ENCODE measurements around the gene ZNRF2.

The ZNRF2 gene

DNA sequence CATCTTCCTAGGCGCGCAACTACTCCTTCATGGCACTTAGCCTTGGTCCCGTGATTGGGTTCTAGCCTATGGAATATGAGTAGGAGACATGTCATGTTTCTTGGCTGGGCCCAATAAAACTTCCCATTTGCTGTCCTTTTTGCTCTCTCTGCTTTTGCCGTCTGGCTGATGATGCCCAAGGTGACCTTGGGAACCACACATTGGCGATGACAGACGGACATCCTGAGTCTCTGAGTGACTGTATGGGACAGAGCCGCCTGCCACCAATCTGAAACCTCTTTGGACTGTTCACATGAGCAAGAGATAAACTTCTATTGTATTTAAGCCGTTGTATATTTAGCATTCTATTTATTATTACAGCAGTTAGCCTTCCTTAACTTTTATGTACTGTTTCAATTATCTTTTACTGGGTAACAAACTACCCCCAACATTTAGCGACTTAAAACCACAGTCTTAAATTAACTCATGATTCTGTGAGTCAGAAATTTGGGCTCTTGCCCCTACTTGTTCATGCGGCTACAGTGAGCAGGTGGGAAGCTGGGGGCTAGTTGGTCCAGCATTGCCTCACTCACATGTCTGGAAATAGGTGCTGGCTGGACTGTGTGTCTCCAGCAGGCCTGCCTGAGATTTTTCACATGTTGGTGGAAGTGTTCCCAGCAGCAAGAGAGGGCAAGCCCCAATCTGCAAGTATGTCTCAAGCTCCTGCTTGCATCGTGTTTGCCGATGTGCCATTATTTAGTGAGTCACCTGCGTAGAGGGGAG, 122.4 kb downstream of the ZNRF2 start:
- H3K18ac ChIP-seq (ENCODE audit: low read length) = peak overlapping the region; percentile 19
- WGBS, 2 donors (ENCODE audit: extremely low coverage in 2 of 2, insufficient read length in 2 of 2, insufficient replicate concordance in 1 of 2) = no CpG with 5 or more reads among the region's 13 CpGs
- H2AFZ ChIP-seq (ENCODE audit: low read length) = no peak overlapping the region
- H3K79me1 ChIP-seq (ENCODE audit: low read depth, low read length) = no peaks in the 10 kb centered on the region
- H3K4me3 ChIP-seq (ENCODE audit: low read length in 2 of 2) = no peak overlapping the region
- H3K27ac ChIP-seq (replicated peaks; ENCODE audit: low read length) = no peak overlapping the region
- no peaks in the 10 kb centered on the region for H3K4me1 ChIP-seq (ENCODE audit: control insufficient read depth in 2 of 2, insufficient read depth in 1 of 2, low read depth in 1 of 2, low read length in 2 of 2)
- no peak for DNase-seq (ENCODE audit: low spot score)
- peaks cover 0 to 2% of the 10 kb centered on the region in 2 donors for H3K36me3 ChIP-seq (replicated peaks in 1 of 2; ENCODE audit: control insufficient read depth in 2 of 2, insufficient read depth in 2 of 2, low read length in 2 of 2)
- H2AK5ac ChIP-seq (ENCODE audit: low read depth, low read length) = no peak overlapping the region
- H2BK120ac ChIP-seq (ENCODE audit: low read depth, low read length) = no peak overlapping the region
- H3K4ac ChIP-seq (ENCODE audit: low read length) = no peak overlapping the region
- H2BK5ac ChIP-seq (ENCODE audit: low read length) = no peak overlapping the region
- H3K9ac ChIP-seq (ENCODE audit: low read depth, low read length, poor library complexity) = no peak overlapping the region
- H3K9me3 ChIP-seq (replicated peaks in 1 of 2; ENCODE audit: control insufficient read depth in 2 of 2, insufficient read depth in 1 of 2, low read depth in 1 of 2, low read length in 2 of 2) = peaks cover 0 to 3% of the 10 kb centered on the region in 2 donors
- no peak overlapping the region for H3K4me2 ChIP-seq (ENCODE audit: insufficient read depth, low read length, poor library complexity, severe bottlenecking)
- H3K23ac ChIP-seq (ENCODE audit: low read depth, low read length, poor library complexity) = no peak overlapping the region
- no peak overlapping the region for H2BK15ac ChIP-seq (ENCODE audit: low read length)
- H2BK12ac ChIP-seq (ENCODE audit: low read length) = no peak overlapping the region
- H4K8ac ChIP-seq (ENCODE audit: low read depth, low read length) = no peak overlapping the region
- no peak overlapping the region for H3K14ac ChIP-seq (ENCODE audit: low read length)
- no peak overlapping the region for H4K91ac ChIP-seq (ENCODE audit: low read depth, low read length, poor library complexity)
- no peaks in the 10 kb centered on the region for H3K27me3 ChIP-seq (ENCODE audit: control insufficient read depth in 3 of 3, insufficient read depth in 3 of 3, low read depth in 1 of 3, low read length in 3 of 3)

DNA sequence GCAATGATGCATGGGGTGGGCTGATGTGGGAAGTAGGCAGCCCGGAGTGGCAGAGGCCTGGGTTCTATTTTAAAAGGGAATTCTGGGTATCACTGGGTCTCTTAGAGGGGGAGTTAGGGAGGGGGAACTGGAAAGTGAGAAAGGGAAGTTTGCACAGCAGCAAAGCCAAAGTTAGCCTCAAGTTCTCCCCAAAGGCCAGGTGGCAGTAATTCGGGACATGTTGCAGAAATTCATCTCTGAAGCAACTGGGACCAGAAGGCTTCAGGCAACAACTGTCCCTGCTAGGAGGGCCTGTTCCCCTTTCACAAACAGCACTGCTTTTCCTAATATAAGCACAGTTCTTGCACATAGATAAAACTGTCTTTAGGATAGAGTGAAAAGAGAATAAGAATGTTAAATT, 126.8 kb downstream of the ZNRF2 start:
- H3K27me3 ChIP-seq (ENCODE audit: control insufficient read depth in 3 of 3, insufficient read depth in 3 of 3, low read depth in 1 of 3, low read length in 3 of 3) = no peaks in the 10 kb centered on the region
- H2BK15ac ChIP-seq (ENCODE audit: low read length) = no peak overlapping the region

DNA sequence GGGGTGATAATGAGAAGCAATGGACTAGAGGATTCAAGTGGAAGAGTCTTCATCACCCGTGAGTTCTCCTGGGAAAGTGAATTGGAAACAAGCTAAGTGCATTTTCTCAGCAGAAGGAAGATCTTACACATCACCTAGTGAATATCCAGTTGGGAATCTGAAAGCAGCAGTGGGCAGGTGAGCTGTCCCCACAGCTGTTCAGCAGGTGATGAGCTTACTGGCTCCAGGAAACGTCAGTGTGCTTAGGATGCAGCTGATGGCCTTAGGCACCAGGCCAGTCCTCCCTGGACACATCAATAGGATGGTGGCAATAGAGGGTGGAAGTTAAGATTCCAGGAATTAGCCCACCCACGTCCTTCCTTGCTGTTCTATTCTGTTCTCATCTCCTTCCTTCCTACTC, 127.5 kb downstream of the ZNRF2 start:
- no CpG with 5 or more reads among the region's 3 CpGs for WGBS, 2 donors (ENCODE audit: extremely low coverage in 2 of 2, insufficient read length in 2 of 2, insufficient replicate concordance in 1 of 2)
- no peak overlapping the region for H3K23ac ChIP-seq (ENCODE audit: low read depth, low read length, poor library complexity)
- no peak for DNase-seq (ENCODE audit: low spot score)

More for the DNA sequence above, 126.8 kb downstream of the ZNRF2 start:
- Histone ChIP-seq H3K4me1 (ENCODE audit: control insufficient read depth in 2 of 2, insufficient read depth in 1 of 2, low read depth in 1 of 2, low read length in 2 of 2) (peaks cover 0 to 1% of the 10 kb centered on the region in 2 donors), H3K23ac (ENCODE audit: low read depth, low read length, poor library complexity) (no peak overlapping the region), H3K4ac (ENCODE audit: low read length) (no peak overlapping the region), H2AFZ (ENCODE audit: low read length) (no peak overlapping the region), H3K36me3 (replicated peaks in 1 of 2; ENCODE audit: control insufficient read depth in 2 of 2, insufficient read depth in 2 of 2, low read length in 2 of 2) (peaks cover 0 to 2% of the 10 kb centered on the region in 2 donors), H3K4me2 (ENCODE audit: insufficient read depth, low read length, poor library complexity, severe bottlenecking) (no peak overlapping the region), H3K14ac (ENCODE audit: low read length) (no peak overlapping the region), H3K27ac (replicated peaks; ENCODE audit: low read length) (no peak overlapping the region), H3K9me3 (replicated peaks in 1 of 2; ENCODE audit: control insufficient read depth in 2 of 2, insufficient read depth in 1 of 2, low read depth in 1 of 2, low read length in 2 of 2) (peaks cover 2 to 6% of the 10 kb centered on the region in 2 donors), H2BK120ac (ENCODE audit: low read depth, low read length) (no peak overlapping the region), H2BK5ac (ENCODE audit: low read length) (no peak overlapping the region), H3K79me1 (ENCODE audit: low read depth, low read length) (no peaks in the 10 kb centered on the region), H3K4me3 (ENCODE audit: low read length in 2 of 2) (no peak overlapping the region), H2BK12ac (ENCODE audit: low read length) (no peak overlapping the region), H2AK5ac (ENCODE audit: low read depth, low read length) (no peak overlapping the region), H3K9ac (ENCODE audit: low read depth, low read length, poor library complexity) (no peak overlapping the region), H4K8ac (ENCODE audit: low read depth, low read length) (no peak overlapping the region), H3K18ac (ENCODE audit: low read length) (no peak overlapping the region), H4K91ac (ENCODE audit: low read depth, low read length, poor library complexity) (no peak overlapping the region)
- no peak for DNase-seq (ENCODE audit: low spot score)
- no CpG with 5 or more reads among the region's 2 CpGs for WGBS, 2 donors (ENCODE audit: extremely low coverage in 2 of 2, insufficient read length in 2 of 2, insufficient replicate concordance in 1 of 2)

DNA sequence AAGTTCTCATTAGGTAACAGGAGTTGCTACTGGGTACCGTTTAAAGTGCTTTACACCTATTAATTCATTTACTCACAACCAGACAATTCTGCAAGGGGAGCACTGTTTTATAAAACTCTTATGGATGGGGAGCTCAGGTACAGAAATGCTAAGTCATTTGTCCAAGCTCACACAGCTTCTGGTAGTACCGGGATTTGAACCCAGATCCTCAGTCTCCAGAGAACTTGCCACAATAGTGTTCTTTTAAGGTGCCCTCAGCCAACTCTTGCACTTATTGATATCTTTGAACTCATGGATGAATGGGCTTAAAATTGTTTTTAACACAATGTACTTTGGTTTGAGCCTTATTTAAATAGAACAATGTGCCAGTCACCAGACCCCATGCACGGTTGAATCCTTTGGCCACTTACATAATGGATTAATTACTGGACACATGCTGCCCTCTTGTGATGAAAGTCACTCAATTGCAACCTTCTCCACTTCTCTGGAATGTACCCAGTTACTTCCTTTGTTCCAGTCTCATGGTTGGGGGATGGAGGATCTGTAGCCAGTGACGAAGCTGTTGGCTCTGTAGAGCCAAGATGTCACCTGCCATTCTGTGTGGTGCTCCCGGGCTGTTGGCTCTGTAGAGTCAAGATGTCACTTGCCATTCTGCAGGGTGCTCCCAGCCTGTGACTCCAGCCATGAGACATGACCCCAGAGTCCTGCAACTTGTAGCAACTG, 128.5 kb downstream of the ZNRF2 start:
- Histone ChIP-seq H2BK15ac (ENCODE audit: low read length) (no peak overlapping the region), H2BK120ac (ENCODE audit: low read depth, low read length) (no peak overlapping the region), H3K9ac (ENCODE audit: low read depth, low read length, poor library complexity) (no peak overlapping the region), H3K27me3 (ENCODE audit: control insufficient read depth in 3 of 3, insufficient read depth in 3 of 3, low read depth in 1 of 3, low read length in 3 of 3) (no peaks in the 10 kb centered on the region), H3K23ac (ENCODE audit: low read depth, low read length, poor library complexity) (no peak overlapping the region), H3K4me2 (ENCODE audit: insufficient read depth, low read length, poor library complexity, severe bottlenecking) (no peak overlapping the region), H3K36me3 (replicated peaks in 1 of 2; ENCODE audit: control insufficient read depth in 2 of 2, insufficient read depth in 2 of 2, low read length in 2 of 2) (peaks cover 0 to 2% of the 10 kb centered on the region in 2 donors), H3K4me1 (ENCODE audit: control insufficient read depth in 2 of 2, insufficient read depth in 1 of 2, low read depth in 1 of 2, low read length in 2 of 2) (peaks cover 0 to 1% of the 10 kb centered on the region in 2 donors), H3K18ac (ENCODE audit: low read length) (no peak overlapping the region), H3K79me1 (ENCODE audit: low read depth, low read length) (no peaks in the 10 kb centered on the region), H3K14ac (ENCODE audit: low read length) (no peak overlapping the region), H3K9me3 (replicated peaks in 1 of 2; ENCODE audit: control insufficient read depth in 2 of 2, insufficient read depth in 1 of 2, low read depth in 1 of 2, low read length in 2 of 2) (peaks cover 2 to 6% of the 10 kb centered on the region in 2 donors), H4K91ac (ENCODE audit: low read depth, low read length, poor library complexity) (no peak overlapping the region), H2BK12ac (ENCODE audit: low read length) (no peak overlapping the region), H2BK5ac (ENCODE audit: low read length) (no peak overlapping the region), H3K4me3 (ENCODE audit: low read length in 2 of 2) (no peak overlapping the region), H2AK5ac (ENCODE audit: low read depth, low read length) (no peak overlapping the region), H2AFZ (ENCODE audit: low read length) (peak overlapping the region; percentile 87), H3K4ac (ENCODE audit: low read length) (no peak overlapping the region), H3K27ac (replicated peaks; ENCODE audit: low read length) (no peak overlapping the region), H4K8ac (ENCODE audit: low read depth, low read length) (no peak overlapping the region)
- WGBS, 2 donors (ENCODE audit: extremely low coverage in 2 of 2, insufficient read length in 2 of 2, insufficient replicate concordance in 1 of 2) = no CpG with 5 or more reads among the region's 5 CpGs
- DNase-seq (ENCODE audit: low spot score) = peak; percentile 53

More for the DNA sequence above, 127.5 kb downstream of the ZNRF2 start:
- Histone ChIP-seq H2BK15ac (ENCODE audit: low read length) (no peak overlapping the region), H3K14ac (ENCODE audit: low read length) (no peak overlapping the region), H3K9ac (ENCODE audit: low read depth, low read length, poor library complexity) (peak overlapping the region; percentile 38), H3K27me3 (ENCODE audit: control insufficient read depth in 3 of 3, insufficient read depth in 3 of 3, low read depth in 1 of 3, low read length in 3 of 3) (no peaks in the 10 kb centered on the region), H3K9me3 (replicated peaks in 1 of 2; ENCODE audit: control insufficient read depth in 2 of 2, insufficient read depth in 1 of 2, low read depth in 1 of 2, low read length in 2 of 2) (peaks cover 2 to 6% of the 10 kb centered on the region in 2 donors), H2BK5ac (ENCODE audit: low read length) (no peak overlapping the region), H3K18ac (ENCODE audit: low read length) (no peak overlapping the region), H3K4ac (ENCODE audit: low read length) (no peak overlapping the region), H3K79me1 (ENCODE audit: low read depth, low read length) (no peaks in the 10 kb centered on the region), H2BK12ac (ENCODE audit: low read length) (no peak overlapping the region), H3K36me3 (replicated peaks in 1 of 2; ENCODE audit: control insufficient read depth in 2 of 2, insufficient read depth in 2 of 2, low read length in 2 of 2) (peaks cover 0 to 2% of the 10 kb centered on the region in 2 donors), H2AFZ (ENCODE audit: low read length) (no peak overlapping the region), H2AK5ac (ENCODE audit: low read depth, low read length) (no peak overlapping the region), H4K8ac (ENCODE audit: low read depth, low read length) (no peak overlapping the region), H3K4me2 (ENCODE audit: insufficient read depth, low read length, poor library complexity, severe bottlenecking) (no peak overlapping the region), H3K4me3 (ENCODE audit: low read length in 2 of 2) (peak overlapping the region in 1 of 2 donors; percentile 9), H2BK120ac (ENCODE audit: low read depth, low read length) (no peak overlapping the region), H3K4me1 (ENCODE audit: control insufficient read depth in 2 of 2, insufficient read depth in 1 of 2, low read depth in 1 of 2, low read length in 2 of 2) (peaks cover 0 to 1% of the 10 kb centered on the region in 2 donors), H3K27ac (replicated peaks; ENCODE audit: low read length) (no peak overlapping the region), H4K91ac (ENCODE audit: low read depth, low read length, poor library complexity) (no peak overlapping the region)
